Kidney epithelial cell (primary cell): ENCODE measurements around the gene ARID3A. TPM values are rescaled to one million over a fixed set of nuclear protein-coding genes. Genes with fewer than 3 reads are reported as not detected.

ENCODE experiments used
- DNase-seq: peaks from one replicate; pipeline ENCODE4 v3.0.0-alpha.2; 2010; ENCODE audit warnings: low read depth
- H3K27me3 ChIP-seq: 2 replicates; pipeline ENCODE4 v1.6.0; 2011; ENCODE audit warnings: low read length; ENCODE audit not compliant: control insufficient read depth, insufficient read depth
- H3K36me3 ChIP-seq: 2 replicates; pipeline ENCODE4 v1.5.1; 2011; ENCODE audit warnings: low read length; ENCODE audit not compliant: control insufficient read depth, insufficient read depth
- H3K4me3 ChIP-seq: 2 replicates; pipeline ENCODE4 v1.5.1; 2011; ENCODE audit warnings: low read depth, mild to moderate bottlenecking, control low read depth, low read length
- total RNA-seq: library from RNA; depleted of rRNA; stranded (reverse); fragments of >200 nt; gene quantifications from 2 replicates; pipeline ENCODE4 v1.2.3, GENCODE V29; 2015
- TF ChIP-seq, protein P1 (sequence below): IDR thresholded peaks from 2 replicates; pipeline ENCODE4 v1.5.1; 2011; ENCODE audit warnings: mild to moderate bottlenecking, moderate library complexity, low read length, control low read depth, inconsistent platforms; ENCODE audit not compliant: insufficient read depth, poor library complexity, severe bottlenecking

The ARID3A gene
- total RNA-seq, 1 donor from 2014 or later = 27.4 TPM

DNA sequence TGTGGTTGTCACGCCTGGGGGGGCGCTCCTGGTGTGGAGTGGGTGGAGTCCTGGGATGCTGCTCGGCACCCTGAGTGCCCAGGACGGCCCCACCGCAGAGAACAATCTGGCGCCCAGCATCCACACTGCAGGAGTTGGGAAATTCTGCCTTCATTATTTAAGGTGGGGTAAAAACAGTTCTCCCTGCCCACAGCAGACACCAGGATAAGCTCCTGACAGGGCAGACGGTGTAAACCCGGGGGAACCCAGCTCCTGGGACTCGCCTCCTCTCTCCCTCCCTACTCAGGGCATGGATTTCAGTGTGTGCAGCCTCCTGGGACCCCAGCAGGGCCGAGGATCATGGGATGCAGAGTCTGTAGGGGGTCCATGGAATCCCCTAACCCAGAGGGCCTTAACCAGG, 50.6 kb downstream of the ARID3A start:
- no peak for DNase-seq

DNA sequence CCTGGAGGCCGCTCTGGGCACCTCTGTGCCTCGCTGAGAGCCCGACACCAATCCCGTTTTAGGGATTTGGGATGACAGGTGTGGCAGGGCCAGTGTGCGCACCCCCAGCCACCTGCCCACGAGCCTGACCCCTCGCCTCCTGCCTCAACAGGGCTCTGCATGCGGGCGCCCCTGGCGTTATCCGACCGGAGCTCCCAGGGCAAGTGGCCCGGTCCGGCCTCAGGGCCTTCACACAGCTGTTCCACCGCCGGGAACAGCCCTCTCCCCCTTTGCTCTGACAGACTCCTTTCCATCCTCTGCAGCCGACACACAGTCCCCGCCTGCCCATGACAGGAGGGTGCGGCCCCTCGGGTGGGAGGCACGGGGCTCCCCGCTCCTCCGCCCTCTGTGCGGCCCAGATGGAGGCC, 51.2 kb downstream of the ARID3A start:
- TF ChIP-seq, protein P1, sequence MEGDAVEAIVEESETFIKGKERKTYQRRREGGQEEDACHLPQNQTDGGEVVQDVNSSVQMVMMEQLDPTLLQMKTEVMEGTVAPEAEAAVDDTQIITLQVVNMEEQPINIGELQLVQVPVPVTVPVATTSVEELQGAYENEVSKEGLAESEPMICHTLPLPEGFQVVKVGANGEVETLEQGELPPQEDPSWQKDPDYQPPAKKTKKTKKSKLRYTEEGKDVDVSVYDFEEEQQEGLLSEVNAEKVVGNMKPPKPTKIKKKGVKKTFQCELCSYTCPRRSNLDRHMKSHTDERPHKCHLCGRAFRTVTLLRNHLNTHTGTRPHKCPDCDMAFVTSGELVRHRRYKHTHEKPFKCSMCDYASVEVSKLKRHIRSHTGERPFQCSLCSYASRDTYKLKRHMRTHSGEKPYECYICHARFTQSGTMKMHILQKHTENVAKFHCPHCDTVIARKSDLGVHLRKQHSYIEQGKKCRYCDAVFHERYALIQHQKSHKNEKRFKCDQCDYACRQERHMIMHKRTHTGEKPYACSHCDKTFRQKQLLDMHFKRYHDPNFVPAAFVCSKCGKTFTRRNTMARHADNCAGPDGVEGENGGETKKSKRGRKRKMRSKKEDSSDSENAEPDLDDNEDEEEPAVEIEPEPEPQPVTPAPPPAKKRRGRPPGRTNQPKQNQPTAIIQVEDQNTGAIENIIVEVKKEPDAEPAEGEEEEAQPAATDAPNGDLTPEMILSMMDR = no peak

More for the DNA sequence above, 50.6 kb downstream of the ARID3A start:
- TF ChIP-seq, protein P1 = no peak
- Histone ChIP-seq H3K36me3 (no peaks in the 10 kb centered on the region), H3K27me3 (no peaks in the 10 kb centered on the region), H3K4me3 (no peak overlapping the region)

DNA sequence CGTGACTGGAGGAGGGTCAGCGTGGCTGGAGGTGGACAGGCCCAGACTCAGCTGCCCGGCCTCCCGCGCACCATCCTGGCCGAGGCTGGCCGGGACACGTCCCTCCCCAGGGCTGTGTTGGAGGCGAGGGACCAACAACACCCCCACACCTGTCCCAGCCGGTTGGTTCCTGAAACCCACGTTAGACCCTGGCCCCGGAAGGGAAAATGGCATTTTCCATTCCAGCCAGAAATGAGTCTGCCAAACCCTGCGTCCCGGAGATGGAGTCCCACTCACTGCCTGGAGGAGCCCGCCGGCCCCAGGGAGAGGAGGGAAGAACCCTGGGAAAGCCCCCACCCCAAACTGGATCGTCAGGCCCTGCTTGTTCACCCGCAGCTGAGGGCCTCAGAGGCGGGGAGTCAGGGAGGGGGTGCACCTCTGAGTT, 53.5 kb downstream of the ARID3A start:
- Histone ChIP-seq H3K27me3 (no peaks in the 10 kb centered on the region), H3K36me3 (no peaks in the 10 kb centered on the region), H3K4me3 (no peak overlapping the region)
- no peak for DNase-seq
- TF ChIP-seq, protein P1 = no peak

More for the DNA sequence above, 51.2 kb downstream of the ARID3A start:
- no peaks in the 10 kb centered on the region for H3K27me3 ChIP-seq
- no peak for DNase-seq
- H3K36me3 ChIP-seq = no peaks in the 10 kb centered on the region
- no peak overlapping the region for H3K4me3 ChIP-seq

DNA sequence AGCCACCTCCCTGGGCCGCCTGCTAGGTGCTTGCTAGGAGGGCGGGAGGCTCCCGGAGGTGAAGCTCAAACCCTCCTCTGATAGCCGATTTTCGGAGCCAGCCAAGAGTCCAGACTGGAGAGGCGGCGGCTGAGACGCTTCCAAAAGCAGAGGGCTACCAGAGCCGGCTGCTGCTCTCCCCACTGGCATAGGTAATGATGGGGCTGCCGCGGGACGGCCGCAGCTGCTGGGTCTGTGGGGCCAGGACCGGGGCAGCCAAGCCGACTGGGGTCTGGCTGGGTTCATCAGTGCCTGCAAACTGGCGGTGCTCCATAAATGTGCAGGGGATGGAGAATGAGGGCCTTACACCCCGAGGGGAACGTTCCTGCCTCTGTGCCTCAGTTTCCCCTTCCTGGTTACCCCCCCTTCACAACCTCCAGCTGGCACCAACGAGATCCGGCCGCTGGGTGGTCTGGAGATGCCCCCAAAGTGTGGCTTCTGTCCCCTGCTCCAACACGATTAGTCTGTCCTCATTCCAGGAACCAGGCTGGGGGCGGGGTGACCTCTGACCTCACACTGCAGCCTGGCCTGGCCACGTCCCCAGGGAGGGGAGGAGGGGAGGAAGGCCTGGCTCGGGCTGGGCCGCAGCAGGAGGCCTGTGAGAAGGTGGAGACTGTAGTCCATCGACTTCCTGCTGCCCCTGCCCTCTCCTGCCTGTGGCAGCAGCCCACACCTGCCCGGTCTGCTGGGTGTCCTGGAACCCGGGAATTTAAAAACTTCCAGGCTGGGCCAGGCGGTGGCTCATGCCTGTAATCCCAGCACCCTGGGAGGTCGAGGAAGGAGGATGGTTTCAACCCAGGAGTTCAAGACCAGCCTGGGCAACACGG, 54.5 kb downstream of the ARID3A start:
- TF ChIP-seq, protein P1 = no peak
- H3K36me3 ChIP-seq = no peaks in the 10 kb centered on the region

DNA sequence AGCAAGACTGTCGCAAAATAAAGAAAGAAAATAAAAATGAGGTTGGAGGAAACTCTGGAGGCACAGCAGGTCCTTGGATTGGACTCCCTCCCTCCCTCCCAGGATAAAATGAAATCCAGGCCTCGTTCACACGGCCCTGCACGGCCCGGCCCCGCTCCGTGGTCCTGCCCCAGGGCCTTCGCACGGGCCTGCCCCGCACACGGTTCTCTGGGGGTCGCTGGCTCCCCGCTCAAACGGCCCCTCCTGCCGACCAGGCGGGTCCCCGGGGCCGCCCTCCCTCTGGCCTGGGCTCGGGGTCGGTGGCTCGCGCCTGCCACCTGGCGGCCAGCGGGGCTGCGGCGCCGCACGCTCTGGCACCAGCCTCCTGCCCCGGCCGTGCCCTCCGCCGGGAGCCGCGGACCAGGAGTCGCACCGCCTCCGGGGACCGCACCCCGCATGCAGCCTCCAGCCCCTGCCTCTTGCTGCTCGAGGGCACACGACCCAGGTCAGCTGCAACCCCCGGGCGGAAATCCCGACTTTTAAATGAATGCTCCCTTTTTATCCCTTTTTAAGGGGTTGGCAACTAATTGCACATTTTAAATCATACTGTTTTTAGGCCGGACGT, 56.8 kb downstream of the ARID3A start:
- no peaks in the 10 kb centered on the region for H3K36me3 ChIP-seq
- no peaks in the 10 kb centered on the region for H3K27me3 ChIP-seq
- no peak for DNase-seq
- TF ChIP-seq, protein P1 = no peak
- H3K4me3 ChIP-seq = peak overlapping the region; percentile 29

More for the DNA sequence above, 54.5 kb downstream of the ARID3A start:
- Histone ChIP-seq H3K27me3 (no peaks in the 10 kb centered on the region), H3K4me3 (no peak overlapping the region)
- no peak for DNase-seq
